K562 (cell line): ENCODE measurements around the gene ADRB1. TPM values are rescaled to one million over a fixed set of nuclear protein-coding genes. Genes with fewer than 3 reads are reported as not detected.

Source experiments
- ATAC-seq: fragments of 200-7000 bp; cut with Tn5 transposase; 3 replicates; pipeline ENCODE4 v1.9.1; 2020; ENCODE audit warnings: moderate library complexity
- BruUV-seq: library from RNA; stranded (reverse); fragments of 400-500 nt; replicated peaks from 2 replicates; lab custom pipeline; 2021; lab: Mats Ljungman, UMichigan
- CTCF ChIA-PET: fragments of 300-600 bp; formaldehyde crosslinking; extraction: SDS; loops from one replicate; lab custom pipeline; 2021; ENCODE audit warnings: low intra/inter-chr PET ratio; lab: Yijun Ruan, JAX
- POLR2A ChIA-PET: fragments of 300-600, 350-650 bp; sonication (Branson Sonifier 250); formaldehyde crosslinking; extraction: SDS; loops from one replicate; lab custom pipeline; 2021; ENCODE audit warnings: antibody characterized with exemption, inconsistent platforms; lab: Yijun Ruan, JAX
- DNase-seq, 4 experiments: peaks; one replicate each; pipeline versions ENCODE4 v3.0.0 to v3.0.0-alpha.2; 2011 to 2018; ENCODE audit warnings: low spot score in 3 of 4, mixed read lengths in 3 of 4; ENCODE audit errors: extremely low read depth in 1 of 4
- FAIRE-seq: peaks from 2 replicates; lab custom pipeline; 2011; peaks lifted over from hg19 to GRCh38; lab: Jason Lieb, UNC
- H2AFZ ChIP-seq: 2 replicates; pipeline ENCODE4 v1.6.0; 2011; ENCODE audit warnings: low read depth, low read length, control low read depth, inconsistent platforms
- H3K27ac ChIP-seq: fragments of 200-600 bp; 3 replicates; pipeline ENCODE4 v1.8.0; 2011; ENCODE audit warnings: low read depth, mild to moderate bottlenecking, control low read depth, inconsistent platforms, low read length, moderate library complexity, mixed read lengths; ENCODE audit errors: extremely low read depth
- H3K27me3 ChIP-seq, 2 experiments: fragments of 300-600 bp in 1 of 2; 2 replicates in 1 of 2; 3 replicates in 1 of 2; pipeline versions ENCODE4 v1.6.0 to v1.8.0; 2011; ENCODE audit warnings: inconsistent platforms in 2 of 2, low read length in 2 of 2, mild to moderate bottlenecking in 1 of 2, mixed read lengths in 1 of 2, moderate library complexity in 1 of 2; ENCODE audit not compliant: control insufficient read depth in 2 of 2, insufficient read depth in 2 of 2
- H3K36me3 ChIP-seq: fragments of 300-600 bp; 3 replicates; pipeline ENCODE4 v1.8.0; 2011; ENCODE audit warnings: mild to moderate bottlenecking, low read length, inconsistent platforms; ENCODE audit not compliant: control insufficient read depth, insufficient read depth
- H3K4me1 ChIP-seq, 2 experiments: fragments of 200-600 bp in 1 of 2; replicated peaks in 1 of 2; 2 replicates in 1 of 2; 3 replicates in 1 of 2; pipeline versions ENCODE4 v1.5.1 to v1.8.0; 2011; ENCODE audit warnings: inconsistent platforms in 2 of 2, low read length in 2 of 2, mild to moderate bottlenecking in 1 of 2, mixed read lengths in 1 of 2, moderate library complexity in 1 of 2; ENCODE audit not compliant: control insufficient read depth in 2 of 2, insufficient read depth in 2 of 2
- H3K4me2 ChIP-seq: 2 replicates; pipeline ENCODE4 v1.6.1; 2011; ENCODE audit warnings: low read length, control low read depth, inconsistent platforms, mixed read lengths; ENCODE audit not compliant: insufficient read depth
- H3K4me3 ChIP-seq: fragments of 200-600 bp; sonication (generic), shearing (Covaris generic); 2 replicates; pipeline ENCODE4 v1.5.1; 2016; ENCODE audit warnings: control low read depth, inconsistent platforms
- H3K79me2 ChIP-seq: fragments of 200-600 bp; 3 replicates; pipeline ENCODE4 v1.8.0; 2011; ENCODE audit warnings: low read length, inconsistent platforms; ENCODE audit not compliant: control insufficient read depth, insufficient read depth
- H3K9ac ChIP-seq, 2 experiments: 2 replicates each; pipeline versions ENCODE4 v1.6.0 to v1.6.1; 2011; ENCODE audit warnings: low read depth in 2 of 2, low read length in 2 of 2, control low read depth in 1 of 2, inconsistent platforms in 1 of 2, mild to moderate bottlenecking in 1 of 2, mixed read lengths in 1 of 2; ENCODE audit not compliant: insufficient read depth in 1 of 2
- H3K9me1 ChIP-seq: one replicate; pipeline ENCODE4 v1.6.0; 2011; ENCODE audit warnings: inconsistent platforms, mild to moderate bottlenecking, low read length, moderate library complexity; ENCODE audit not compliant: control insufficient read depth, insufficient read depth
- H3K9me3 ChIP-seq: replicated peaks from 2 replicates; pipeline ENCODE4 v1.5.1; 2011; ENCODE audit warnings: low read depth, low read length, inconsistent platforms; ENCODE audit not compliant: control insufficient read depth, insufficient read depth
- H4K20me1 ChIP-seq: replicated peaks from 2 replicates; pipeline ENCODE4 v1.6.1; 2011; ENCODE audit warnings: low read length, inconsistent platforms, mixed read lengths; ENCODE audit not compliant: control insufficient read depth, insufficient read depth
- ATF3 ChIP-seq, 2 experiments: fragments of 450-650 bp in 1 of 2; sonication (generic) in 1 of 2; formaldehyde crosslinking in 1 of 2; IDR thresholded peaks in 1 of 2; conservative IDR thresholded peaks in 1 of 2; 2 replicates each; pipeline versions ENCODE4 v1.6.1 to v1.8.1; 2016 to 2023; ENCODE audit warnings: mild to moderate bottlenecking in 2 of 2, moderate library complexity in 2 of 2, inconsistent platforms in 1 of 2, missing genetic modification reagents in 1 of 2
- E2F8 ChIP-seq: fragments of 450-650 bp; IDR thresholded peaks from 2 replicates; pipeline ENCODE4 v1.7.1; 2018; ENCODE audit warnings: mild to moderate bottlenecking, low read depth; ENCODE audit not compliant: partially characterized antibody
- MAZ ChIP-seq, 2 experiments: fragments of 450-650 bp in 1 of 2; sonication (generic) in 1 of 2; formaldehyde crosslinking; IDR thresholded peaks in 1 of 2; conservative IDR thresholded peaks in 1 of 2; 2 replicates each; pipeline versions ENCODE4 v1.4.0 to v1.5.0; 2020; ENCODE audit warnings: mild to moderate bottlenecking in 1 of 2, missing genetic modification reagents in 1 of 2
- MBD1 ChIP-seq: fragments of 250-450 bp; sonication (Bioruptor Pico); IDR thresholded peaks from 2 replicates; pipeline ENCODE4 v1.8.0; 2022; ENCODE audit warnings: inconsistent platforms
- SAFB2 ChIP-seq: fragments of 200-400 bp; formaldehyde crosslinking; IDR thresholded peaks from 2 replicates; pipeline ENCODE4 v1.6.1; 2018; ENCODE audit warnings: borderline replicate concordance, low read length, low read depth, moderate library complexity; ENCODE audit not compliant: severe bottlenecking
- SRSF3 ChIP-seq: fragments of 200-400 bp; formaldehyde crosslinking; IDR thresholded peaks from 2 replicates; pipeline ENCODE4 v1.6.1; 2016; ENCODE audit warnings: mild to moderate bottlenecking, low read length, moderate library complexity; ENCODE audit not compliant: insufficient read depth
- TCFL5 ChIP-seq: fragments of 250-450 bp; sonication (Bioruptor Pico); conservative IDR thresholded peaks from 2 replicates; pipeline ENCODE4 v1.6.1; 2021; ENCODE audit warnings: mild to moderate bottlenecking, moderate library complexity, matching md5 sums
- ZNF445 ChIP-seq: fragments of 250-450 bp; sonication (Bioruptor Pico); IDR thresholded peaks from 2 replicates; pipeline ENCODE4 v1.4.0; 2020; ENCODE audit warnings: low read depth, mild to moderate bottlenecking, moderate library complexity
- ZNF589 ChIP-seq: fragments of 200-800 bp; sonication (Bioruptor generic); IDR thresholded peaks from 2 replicates; pipeline ENCODE4 v1.6.1; 2016; ENCODE audit warnings: low read depth, missing genetic modification characterization, missing compliant biosample characterization
- WGBS: fragments of 100-300 bp; shearing (Covaris generic); methylation state at CpG from one replicate; pipeline ENCODE4 v1.1.6; 2016; ENCODE audit warnings: low coverage, mixed read lengths; ENCODE audit not compliant: insufficient coverage; ENCODE audit errors: missing lambda C conversion rate; 5-methylcytosine and 5-hydroxymethylcytosine counted together
- in situ Hi-C: fragments of 300-500 bp; cut with MboI; formaldehyde crosslinking; loops from 4 replicates; pipeline ENCODE4 v1.15.0; 2018; ENCODE audit warnings: inconsistent platforms, mixed read lengths
- intact Hi-C: fragments of 100-400 bp; cut with micrococcal nuclease; formaldehyde crosslinking; loops from 2 replicates; pipeline ENCODE4 v1.14.2; 2022
- polyA plus RNA-seq, 8 experiments: library from polyadenylated mRNA; depleted of rRNA in 4 of 8; stranded (reverse) in 5 of 8; unstranded in 3 of 8; fragments of >200 nt; fragmentation: Nextera tagmentation in 2 of 8; fragmentation: Illumina TruSeq in 1 of 8; extraction: Ambion mirVana in 2 of 8; extraction: Trizol in 1 of 8; gene quantifications; 2 replicates each; pipeline versions ENCODE4 v1.2.1 to v1.2.3, GENCODE V29; 2011 to 2014; ENCODE audit warnings: inconsistent platforms in 1 of 8, missing spikeins in 1 of 8
- total RNA-seq, 7 experiments: library from RNA; depleted of rRNA in 6 of 7; stranded (reverse); fragments of >200 nt in 6 of 7; fragmentation: Illumina TruSeq in 2 of 7; extraction: Trizol in 2 of 7; gene quantifications; 2 replicates each; pipeline versions ENCODE4 v1.2.1 to v1.2.3, GENCODE V29; 2011 to 2021; ENCODE audit warnings: low replicate concordance in 1 of 7
- TF ChIP-seq, protein P1 (sequence below): sonication (generic); formaldehyde crosslinking; IDR thresholded peaks from 2 replicates; pipeline ENCODE4 v1.8.0; 2022; ENCODE audit warnings: mild to moderate bottlenecking, missing genetic modification reagents

Gene ADRB1
- total and polyA plus RNA-seq, 9 of the 15 experiments (the other 6 are each of a cell fraction or from before 2014, with no cell fraction given): 0.07 to 0.11 (median 0.09) TPM; not detected in 6

DNA sequence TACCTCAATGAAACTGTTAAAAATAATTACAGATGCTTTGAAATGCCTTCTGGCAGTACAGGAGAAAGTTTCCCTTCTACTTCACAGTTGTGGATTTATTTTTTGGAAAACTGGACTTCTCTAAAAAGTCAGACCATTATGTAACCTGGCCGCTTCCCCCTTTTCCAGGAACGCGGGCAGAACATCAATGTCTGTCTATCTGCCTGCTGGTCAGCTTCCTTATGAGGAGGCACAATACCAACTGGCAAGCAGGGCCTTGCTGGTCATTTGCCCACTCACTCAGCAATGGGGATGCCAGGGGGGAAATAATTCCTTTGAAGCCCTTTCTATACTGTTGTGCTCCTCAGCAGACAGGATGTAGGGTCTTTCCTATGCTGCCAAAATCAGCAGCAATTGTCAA, 22.5 kb upstream of the ADRB1 start:
- intact Hi-C loops: loop anchor here (10.0 kb wide), 1 partner anchor 166 kb away; the partner anchor contains the start of genes DCLRE1A and NHLRC2
- DNase-seq: no peak
- no peaks in the 10 kb centered on the region for H3K36me3 ChIP-seq
- TF ChIP-seq ATF3 (IDR thresholded peaks at IDR 0.05) (no peak), ATF3 (CRISPR knock-in tag; conservative IDR thresholded peaks at IDR 0.05) (no peak), ZNF445 (CRISPR knock-in tag) (no peak), MBD1 (no peak), E2F8 (no peak), TCFL5 (CRISPR knock-in tag) (no peak), SRSF3 (no peak), SAFB2 (no peak), MAZ (CRISPR knock-in tag; conservative IDR thresholded peaks at IDR 0.05 in 1 of 2, IDR thresholded peaks at IDR 0.05 in 1 of 2) (no peak), ZNF589 (CRISPR knock-in tag) (no peak)
- TF ChIP-seq, protein P1, sequence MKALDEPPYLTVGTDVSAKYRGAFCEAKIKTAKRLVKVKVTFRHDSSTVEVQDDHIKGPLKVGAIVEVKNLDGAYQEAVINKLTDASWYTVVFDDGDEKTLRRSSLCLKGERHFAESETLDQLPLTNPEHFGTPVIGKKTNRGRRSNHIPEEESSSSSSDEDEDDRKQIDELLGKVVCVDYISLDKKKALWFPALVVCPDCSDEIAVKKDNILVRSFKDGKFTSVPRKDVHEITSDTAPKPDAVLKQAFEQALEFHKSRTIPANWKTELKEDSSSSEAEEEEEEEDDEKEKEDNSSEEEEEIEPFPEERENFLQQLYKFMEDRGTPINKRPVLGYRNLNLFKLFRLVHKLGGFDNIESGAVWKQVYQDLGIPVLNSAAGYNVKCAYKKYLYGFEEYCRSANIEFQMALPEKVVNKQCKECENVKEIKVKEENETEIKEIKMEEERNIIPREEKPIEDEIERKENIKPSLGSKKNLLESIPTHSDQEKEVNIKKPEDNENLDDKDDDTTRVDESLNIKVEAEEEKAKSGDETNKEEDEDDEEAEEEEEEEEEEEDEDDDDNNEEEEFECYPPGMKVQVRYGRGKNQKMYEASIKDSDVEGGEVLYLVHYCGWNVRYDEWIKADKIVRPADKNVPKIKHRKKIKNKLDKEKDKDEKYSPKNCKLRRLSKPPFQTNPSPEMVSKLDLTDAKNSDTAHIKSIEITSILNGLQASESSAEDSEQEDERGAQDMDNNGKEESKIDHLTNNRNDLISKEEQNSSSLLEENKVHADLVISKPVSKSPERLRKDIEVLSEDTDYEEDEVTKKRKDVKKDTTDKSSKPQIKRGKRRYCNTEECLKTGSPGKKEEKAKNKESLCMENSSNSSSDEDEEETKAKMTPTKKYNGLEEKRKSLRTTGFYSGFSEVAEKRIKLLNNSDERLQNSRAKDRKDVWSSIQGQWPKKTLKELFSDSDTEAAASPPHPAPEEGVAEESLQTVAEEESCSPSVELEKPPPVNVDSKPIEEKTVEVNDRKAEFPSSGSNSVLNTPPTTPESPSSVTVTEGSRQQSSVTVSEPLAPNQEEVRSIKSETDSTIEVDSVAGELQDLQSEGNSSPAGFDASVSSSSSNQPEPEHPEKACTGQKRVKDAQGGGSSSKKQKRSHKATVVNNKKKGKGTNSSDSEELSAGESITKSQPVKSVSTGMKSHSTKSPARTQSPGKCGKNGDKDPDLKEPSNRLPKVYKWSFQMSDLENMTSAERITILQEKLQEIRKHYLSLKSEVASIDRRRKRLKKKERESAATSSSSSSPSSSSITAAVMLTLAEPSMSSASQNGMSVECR: no peak
- TF ChIP-seq, all 486 proteins: peak for 0
- Histone ChIP-seq H4K20me1 (no peaks in the 10 kb centered on the region), H3K9me3 (no peaks in the 10 kb centered on the region), H3K4me3 (no peak overlapping the region), H3K4me1 (peaks cover 5 to 15% of the 10 kb centered on the region in 2 experiments; a peak in 4 of 5 replicates), H3K79me2 (no peaks in the 10 kb centered on the region), H3K9me1 (no peaks in the 10 kb centered on the region), H3K9ac (no peak overlapping the region), H3K27me3 (no peaks in the 10 kb centered on the region; a peak in 2 of 5 replicates), H3K27ac (no peak overlapping the region), H2AFZ (no peak overlapping the region), H3K4me2 (no peak overlapping the region)
- BruUV-seq: no TSS peak
- ATAC-seq (no peak), FAIRE-seq (no peak)
- in situ Hi-C loops: no loop called here
- 7% methylated on average over 3 of the region's 3 CpGs for WGBS
- POLR2A ChIA-PET: interaction anchor here (1.1 kb wide), 1 partner anchor 26 kb away, joined by 4 read pairs; no protein-coding TSS in a partner anchor
- CTCF ChIA-PET: no interaction called here
